HG02870 (cell line): Measurements from ENCODE around the gene SUPT6H.
"Not testable (repeated sequence)": the region's sequence is repeated elsewhere in the genome, so short reads cannot be mapped to it uniquely, and the experiment has no call there.

ENCODE experiments used
- ATAC-seq: cut with Tn5 transposase; IDR thresholded peaks from one replicate; pipeline ENCODE4 v1.9.1; 2021; ENCODE audit warnings: mild to moderate bottlenecking, moderate library complexity; ENCODE audit not compliant: unreplicated experiment

The SUPT6H gene

DNA sequence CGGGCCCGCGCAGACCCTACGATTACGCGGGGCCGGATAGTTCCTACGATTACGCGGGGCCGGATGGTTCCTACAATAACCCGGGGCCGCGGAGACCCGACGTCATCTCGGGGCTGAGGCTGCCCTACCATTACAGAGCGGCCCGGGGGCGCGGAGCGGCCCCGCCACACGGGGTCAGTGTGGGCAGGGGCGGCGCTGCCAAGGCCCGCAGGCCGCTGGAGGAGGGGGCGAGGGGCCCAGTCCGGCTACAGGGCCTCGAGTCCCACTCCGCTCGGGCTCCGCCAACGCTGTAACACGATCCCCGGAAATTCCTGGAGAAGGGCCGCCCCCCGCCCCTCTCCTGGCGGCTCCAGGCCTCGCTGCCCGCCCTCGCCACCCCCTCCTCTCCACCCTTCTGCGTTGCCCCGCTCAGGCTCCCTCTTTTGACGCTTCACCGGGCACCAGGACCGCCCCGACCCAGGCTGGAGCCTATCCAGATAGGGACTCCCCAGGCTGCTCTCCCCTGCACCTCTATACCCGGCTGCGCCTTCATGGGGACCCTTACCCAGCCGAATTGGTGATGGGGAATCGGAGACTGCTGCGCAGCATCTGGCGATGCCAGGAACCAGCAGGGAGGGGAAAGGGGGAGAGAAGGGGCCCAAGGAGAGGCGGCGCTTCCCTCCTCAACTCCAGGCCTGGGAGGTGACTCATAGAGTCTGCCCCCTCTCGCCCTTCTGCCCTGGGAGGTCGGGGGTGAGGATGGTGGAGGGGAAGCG is 55.8 kb downstream of the SUPT6H start, which contains the start of gene RAB34:
Gene RAB34 (minus strand): TSS at position 291 of the 755 bp plus-strand sequence. CDS start 602 bp downstream, outside the sequence.
- ATAC-seq = no peak

DNA sequence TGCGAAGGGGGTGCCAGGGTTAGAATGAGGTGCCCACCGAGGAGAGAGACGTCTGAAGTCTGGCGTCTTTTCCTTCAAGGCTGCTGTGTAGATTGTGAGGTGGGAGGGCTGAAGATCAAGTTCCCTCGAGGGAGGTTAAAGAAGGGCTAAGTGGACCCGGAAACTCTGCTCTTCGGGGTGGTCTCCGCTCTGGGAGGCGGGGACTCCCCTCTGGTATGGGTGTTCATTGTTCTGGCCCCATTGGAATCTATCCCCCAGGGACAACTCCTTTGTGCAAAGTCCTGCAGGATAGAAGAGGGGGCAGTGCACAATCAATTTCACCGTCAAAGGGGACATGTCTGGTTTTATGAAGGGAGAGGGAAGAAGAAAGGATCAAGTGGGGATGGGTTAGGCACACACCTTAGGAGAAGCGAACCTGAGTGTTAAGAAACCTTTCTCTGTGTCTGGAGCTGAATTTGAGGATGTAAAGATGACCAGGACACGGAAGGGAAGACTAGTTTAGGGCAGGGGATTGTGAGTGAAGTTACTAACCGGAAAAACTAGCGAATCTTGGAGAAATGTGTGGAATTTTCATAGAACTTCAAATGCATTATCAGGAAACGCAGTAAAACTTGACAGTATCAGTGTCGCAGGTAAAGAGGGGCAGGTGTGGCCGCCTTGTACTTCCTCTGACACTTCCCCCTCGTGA is 56.5 kb downstream of the SUPT6H start:
- no peak for ATAC-seq

DNA sequence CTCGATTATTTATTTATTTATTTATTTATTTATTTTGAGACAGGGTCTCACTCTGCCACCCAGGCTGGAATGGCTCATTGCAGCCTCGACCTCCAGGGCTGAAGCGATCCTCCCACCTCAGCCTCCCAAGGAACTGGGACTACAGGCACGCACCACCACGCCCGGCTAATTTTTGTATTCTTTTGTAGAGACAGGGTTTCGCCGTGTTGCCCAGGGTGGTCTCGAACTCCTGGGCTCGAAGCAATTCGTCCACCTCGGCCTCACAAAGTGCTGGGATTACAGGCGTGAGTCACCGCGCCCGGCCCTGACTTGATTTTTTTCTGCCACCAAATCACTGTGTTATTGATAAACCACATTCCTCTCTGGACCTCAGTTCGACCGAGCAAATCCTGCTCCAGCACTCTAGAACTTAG is 57.0 kb downstream of the SUPT6H start:
- no peak for ATAC-seq

DNA sequence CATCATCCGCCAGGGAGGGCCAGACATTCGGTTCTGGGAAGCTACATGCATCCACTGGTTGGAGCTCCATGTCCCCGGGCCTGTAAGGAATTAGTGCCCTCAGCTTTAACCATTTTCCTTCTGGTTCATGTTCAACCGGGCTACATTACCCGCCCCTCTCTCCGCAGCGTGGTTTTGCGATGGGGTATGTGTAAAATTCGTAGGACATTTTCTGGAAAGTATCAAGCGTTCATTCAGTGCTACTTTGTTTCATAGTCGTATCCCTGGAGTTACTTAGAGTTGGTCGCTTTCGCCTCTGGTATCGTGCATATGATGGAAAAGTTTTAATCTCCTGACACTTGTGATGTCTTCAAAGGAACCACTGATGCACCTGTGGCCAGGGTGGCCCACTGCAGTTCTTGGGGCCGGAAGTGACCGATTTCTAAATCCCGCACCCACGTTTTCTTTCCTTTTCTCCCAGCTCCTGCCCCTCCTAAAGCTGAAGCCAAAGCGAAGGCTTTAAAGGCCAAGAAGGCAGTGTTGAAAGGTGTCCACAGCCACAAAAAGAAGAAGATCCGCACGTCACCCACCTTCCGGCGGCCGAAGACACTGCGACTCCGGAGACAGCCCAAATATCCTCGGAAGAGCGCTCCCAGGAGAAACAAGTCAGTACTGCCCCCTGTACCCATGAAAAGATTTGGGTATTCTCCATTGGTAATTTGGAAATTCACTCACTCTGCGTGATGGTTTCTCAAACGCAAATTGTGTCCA is 58.4 kb downstream of the SUPT6H start:
- no peak for ATAC-seq

DNA sequence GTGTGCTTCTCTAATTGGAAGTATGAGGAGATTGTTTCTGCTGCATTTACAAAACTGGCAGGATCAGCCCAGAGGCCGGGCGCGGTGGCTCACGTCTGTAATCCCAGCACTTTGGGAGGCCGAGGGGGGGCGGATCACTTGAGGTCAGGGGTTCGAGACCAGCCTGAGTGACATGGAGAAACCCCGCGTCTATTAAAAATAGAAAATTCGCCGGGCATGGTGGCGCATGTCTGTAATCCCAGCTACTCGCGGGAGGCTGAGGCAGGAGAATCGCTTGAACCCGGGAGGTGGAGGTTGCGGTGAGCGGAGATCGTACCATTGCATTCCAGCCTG is 59.0 kb downstream of the SUPT6H start:
- ATAC-seq = not testable (repeated sequence)

DNA sequence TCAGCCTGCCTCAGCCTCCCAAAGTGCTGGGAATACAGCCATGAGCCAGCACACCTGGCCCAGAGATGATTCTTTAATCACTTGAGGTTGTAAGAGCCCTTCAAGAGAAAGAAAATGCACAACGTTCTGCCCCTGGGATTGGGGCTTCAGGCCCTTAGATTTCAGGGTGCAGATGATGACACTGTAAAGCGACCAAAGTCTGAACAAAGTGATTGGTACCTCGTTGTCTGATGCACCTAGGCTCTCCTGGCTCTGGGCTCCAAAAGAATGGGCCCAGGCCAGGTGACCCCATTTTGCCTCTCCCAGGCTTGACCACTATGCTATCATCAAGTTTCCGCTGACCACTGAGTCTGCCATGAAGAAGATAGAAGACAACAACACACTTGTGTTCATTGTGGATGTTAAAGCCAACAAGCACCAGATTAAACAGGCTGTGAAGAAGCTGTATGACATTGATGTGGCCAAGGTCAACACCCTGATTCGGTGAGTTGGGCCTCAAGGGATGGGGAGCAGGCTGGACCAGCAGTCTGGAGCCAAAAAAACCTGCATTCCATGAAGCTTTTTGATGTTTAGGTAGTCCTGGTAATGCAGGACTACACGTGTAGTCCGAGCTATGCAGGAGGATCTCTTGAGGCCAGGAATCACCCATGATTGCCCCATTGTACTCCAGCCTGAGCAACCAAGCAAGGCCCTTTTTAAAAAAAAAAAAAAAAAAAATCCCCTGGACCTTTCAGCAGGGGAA is 60.6 kb downstream of the SUPT6H start:
- ATAC-seq = no peak

DNA sequence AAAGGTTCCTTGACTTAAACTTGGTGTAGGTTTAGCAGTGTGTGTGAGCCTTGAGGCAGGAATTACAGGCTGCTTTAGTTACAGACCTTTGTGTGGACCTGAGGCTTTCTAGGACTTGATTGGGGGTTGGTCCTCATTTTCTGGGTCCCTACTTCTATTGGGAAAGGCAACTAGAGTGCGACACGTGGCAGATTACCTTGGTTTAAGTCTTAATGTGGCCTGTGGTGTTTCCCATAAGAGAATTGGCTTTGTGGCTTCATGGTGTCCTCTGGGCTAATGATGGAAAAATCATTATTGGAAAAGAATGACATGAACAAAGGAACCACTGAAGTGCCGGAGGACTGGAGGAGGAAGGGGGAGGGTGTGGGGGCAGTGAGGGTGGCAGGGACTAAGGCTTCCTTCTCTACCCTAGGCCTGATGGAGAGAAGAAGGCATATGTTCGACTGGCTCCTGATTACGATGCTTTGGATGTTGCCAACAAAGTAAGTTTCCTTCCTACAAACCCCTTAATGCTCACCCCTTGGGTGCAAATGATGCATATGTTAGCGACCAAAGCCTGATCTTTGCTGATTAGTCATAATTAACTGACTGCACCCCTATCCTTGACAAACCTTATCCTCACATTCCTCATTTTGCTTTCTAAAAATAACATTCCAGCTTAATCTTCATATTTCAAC is 61.3 kb downstream of the SUPT6H start:
- no peak for ATAC-seq

DNA sequence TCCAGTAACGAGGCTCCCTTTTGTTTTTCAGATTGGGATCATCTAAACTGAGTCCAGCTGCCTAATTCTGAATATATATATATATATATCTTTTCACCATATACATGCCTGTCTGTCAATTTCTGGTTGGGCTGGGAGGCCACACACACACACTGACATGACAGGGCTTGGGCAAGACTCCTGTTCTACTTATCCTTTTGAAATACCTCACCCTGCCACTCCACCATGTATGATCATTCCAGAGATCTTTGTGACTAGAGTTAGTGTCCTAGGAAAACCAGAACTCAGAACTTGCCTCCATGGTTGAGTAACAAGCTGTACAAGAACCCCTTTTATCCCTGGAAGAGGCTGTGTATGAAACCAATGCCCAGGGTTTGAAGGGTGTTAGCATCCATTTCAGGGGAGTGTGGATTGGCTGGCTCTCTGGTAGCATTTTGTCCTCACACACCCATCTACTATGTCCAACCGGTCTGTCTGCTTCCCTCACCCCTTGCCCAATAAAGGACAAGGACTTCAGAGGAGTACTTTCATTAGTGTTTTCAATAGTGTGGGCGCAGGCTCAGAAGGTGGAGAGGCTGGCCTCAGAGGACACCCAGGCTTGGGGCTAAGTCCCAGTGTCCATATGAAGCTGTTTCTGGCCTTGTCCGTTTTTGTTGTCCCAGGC is 62.0 kb downstream of the SUPT6H start:
- not testable (repeated sequence) for ATAC-seq

DNA sequence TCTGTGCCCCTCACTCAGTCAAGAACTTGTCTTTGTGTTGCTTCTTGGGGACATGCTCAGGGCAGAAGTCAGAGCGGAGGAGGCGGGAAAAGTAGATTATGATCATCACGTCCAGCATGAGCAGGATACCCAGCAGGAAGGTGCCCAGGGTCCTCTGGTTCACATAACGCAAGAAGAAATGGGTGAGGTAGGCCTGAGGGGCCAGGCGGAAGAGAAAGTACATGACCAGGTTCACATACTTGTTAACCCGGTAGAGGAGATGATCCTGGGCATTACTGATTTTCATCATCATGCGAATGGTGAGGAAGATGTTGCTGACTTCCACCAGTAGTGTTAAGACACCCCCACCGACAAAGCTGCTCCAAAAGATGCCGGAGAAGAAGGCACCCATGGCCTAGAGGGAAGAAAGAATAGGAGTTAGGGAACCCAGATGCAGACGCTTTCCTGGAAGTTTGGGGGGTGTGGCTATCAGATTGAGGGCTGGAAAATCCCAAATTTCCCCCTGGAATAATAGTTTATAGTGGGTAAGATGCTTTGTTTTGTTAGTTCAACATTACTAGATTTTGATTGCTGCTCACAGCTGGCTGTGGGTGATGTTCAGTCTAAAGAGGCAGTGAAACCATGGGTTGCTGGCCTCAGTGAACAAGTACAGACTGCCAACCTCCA is 62.6 kb downstream of the SUPT6H start:
- ATAC-seq = no peak

DNA sequence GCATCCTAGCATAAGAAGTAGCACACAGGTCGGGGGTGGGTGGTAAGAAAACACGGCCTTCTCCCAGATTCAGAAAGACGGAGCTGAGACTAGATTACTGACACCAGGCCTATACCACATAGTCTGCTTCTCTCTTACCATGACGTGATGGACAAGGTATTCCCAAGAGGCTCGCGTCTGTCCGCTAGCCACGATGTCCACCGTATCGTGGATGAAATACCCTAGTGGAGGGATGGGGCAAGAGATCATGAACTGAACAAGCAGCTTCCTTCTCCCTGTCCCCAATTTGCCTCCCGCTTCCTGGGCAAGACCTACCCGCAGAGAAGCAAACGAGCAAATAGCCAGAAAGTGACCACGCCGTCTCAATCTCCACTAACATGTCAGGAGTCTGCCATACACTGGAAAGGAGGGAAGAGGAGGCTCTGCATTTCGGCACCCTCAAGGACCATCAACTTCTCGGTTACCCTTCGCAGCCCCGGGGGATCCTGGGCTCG is 63.2 kb downstream of the SUPT6H start:
- ATAC-seq = no peak

DNA sequence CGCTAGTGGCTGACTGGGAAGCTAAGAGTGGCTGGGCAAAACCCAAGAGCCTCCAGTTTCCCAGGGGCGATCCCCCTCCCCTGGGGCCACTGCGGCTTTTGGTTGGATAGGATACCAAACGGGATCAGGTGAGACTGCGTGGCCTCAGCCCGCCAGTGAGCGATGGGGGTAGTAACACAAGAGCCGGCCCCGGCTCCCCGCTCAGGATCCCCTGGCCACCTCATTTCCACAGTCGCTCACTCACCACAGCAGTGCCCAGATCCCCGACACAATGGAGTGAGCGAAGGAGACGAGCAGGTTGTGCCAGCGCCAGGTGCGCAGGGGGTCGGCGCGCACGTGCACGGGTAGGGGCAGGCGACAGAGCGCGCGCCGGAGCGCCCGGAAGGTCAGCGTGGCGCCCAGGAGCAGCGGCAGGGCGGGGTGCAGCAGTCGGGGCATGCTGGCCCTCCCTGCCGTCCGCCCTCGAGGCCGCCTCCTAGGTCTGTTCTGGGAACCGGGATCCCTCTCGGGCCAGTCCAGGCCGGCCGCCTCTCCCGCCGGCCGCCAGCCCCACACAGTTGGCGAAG is 63.7 kb downstream of the SUPT6H start:
- no peak for ATAC-seq

DNA sequence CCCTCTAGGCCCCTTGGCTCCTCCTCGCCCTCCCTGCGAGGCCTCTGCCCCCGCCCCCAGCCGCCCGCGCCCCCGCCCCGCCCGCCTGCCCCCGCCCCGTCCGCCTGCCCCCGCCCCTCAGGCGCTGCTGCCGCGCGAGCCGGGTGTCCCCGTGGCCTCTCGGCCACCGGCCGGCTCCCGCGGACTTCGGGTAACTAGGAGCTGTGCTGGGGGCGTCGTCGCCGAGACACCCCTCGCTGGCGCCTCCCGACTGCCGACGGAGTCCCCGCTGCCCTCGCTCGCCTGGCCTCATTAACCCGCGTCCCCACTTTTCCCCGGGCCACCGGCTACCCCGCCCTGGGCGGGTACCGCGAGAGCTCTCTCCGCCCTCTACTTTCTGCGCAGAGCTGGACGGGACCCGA is 64.2 kb downstream of the SUPT6H start, which contains the start of gene TLCD1:
Gene TLCD1 (minus strand): TSS at position 8 of the 401 bp plus-strand sequence. CDS start 136 bp downstream, outside the sequence.
- ATAC-seq = peak; percentile 15

DNA sequence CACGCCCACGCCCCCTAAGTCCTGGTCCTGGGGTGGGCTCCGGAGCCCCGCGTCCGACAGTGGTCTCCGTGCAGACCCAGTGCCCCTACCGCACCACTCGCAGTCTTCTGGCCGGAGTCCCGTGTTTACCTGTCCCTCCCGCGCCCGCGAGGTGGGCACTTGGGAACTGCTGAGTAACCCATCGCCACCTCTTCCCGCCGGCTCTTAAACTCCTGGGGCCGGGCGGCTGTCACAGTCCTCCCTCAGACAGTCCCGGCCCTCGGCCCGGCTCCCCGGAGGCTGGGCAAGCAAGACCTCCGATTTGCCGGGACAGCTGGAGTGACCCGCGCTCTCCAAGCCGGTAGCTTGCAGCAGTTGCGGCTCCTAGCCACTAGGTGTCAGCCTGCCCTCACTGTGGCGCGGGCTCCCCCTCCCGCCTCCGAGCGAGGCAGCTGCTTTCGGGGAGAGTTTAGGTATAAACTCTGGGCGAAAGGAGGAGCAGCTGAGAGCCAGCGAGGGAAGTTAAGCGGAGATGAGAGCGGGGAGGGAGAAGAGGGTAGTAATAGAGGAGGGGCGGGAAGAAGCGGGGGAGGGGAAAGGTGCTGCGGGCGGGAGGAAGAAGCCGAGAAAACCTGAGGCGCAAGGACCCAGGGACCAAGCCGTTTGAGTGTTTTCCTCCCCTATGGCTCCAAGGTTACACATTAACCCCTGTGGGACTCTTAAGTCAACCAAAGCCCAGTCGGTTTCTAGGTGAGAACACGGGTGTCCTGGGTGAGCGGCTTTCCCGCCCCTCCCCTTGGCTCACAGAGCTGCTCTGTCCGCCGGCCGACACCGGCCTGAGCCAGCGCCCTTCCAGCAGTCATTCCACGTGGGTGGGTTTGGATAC is 64.9 kb downstream of the SUPT6H start:
- peak; percentile 34 for ATAC-seq

DNA sequence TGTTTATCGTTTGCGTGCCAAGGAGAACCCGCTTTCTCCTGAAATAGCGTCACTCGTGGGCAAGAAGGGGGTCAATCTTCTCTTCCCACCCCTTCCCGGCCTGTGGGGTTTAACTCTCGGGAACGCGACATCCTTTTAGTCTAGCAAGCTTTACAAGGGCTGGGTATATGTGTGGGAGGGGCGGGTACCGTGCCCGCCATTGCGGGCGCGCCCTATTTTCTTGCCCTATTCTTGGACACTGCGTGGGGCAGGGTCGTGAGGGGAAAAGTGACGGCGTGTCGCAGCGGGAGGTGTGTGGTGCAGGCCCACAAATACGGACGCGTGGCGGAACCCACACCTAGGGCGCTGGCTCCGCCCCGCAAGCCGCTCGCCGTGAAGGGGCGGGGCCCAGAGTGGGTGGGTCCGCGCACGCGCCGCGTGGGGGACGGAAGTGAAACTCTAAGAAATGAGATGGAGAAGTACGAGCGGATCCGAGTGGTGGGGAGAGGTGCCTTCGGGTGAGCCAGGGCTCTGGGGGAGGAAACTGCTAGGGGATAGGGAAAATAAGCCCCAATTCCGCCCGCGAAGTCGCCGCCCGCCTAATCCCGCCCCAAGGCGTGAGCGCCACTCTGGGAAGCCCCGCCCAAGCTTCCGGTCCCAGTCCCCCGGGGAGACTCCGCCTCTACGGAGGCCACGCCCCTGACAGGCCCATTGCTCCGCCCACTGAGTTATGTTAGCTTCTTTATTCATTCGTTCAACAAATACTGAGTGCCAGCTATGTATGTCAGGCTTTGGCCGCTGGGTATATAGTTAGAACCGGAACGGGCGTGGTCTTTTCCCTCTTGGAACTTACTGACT is 66.6 kb downstream of the SUPT6H start, which contains the start of gene NEK8:
Gene NEK8 (plus strand): TSS at position 425 of the 837 bp plus-strand sequence. CDS start 26 bp downstream, at position 451.
- peak; percentile 30 for ATAC-seq

DNA sequence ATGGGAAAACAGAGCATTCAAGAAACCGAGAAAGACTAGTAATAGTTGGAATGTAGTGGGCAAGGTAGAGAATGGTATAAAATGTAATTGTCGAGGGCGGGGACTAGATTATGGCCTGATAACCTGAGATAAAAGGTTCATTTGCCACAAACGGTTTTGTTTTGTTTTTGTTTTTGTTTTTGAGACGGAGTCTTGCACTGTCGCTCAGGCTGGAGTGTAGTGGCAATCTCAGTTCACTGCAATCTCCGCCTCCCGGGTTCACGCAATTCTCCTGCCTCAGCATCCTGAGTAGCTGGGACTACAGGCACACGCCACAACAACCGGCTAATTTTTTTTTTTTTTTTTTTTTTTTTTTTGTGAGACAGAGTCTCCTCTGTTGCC is 67.9 kb downstream of the SUPT6H start:
- ATAC-seq = no peak

DNA sequence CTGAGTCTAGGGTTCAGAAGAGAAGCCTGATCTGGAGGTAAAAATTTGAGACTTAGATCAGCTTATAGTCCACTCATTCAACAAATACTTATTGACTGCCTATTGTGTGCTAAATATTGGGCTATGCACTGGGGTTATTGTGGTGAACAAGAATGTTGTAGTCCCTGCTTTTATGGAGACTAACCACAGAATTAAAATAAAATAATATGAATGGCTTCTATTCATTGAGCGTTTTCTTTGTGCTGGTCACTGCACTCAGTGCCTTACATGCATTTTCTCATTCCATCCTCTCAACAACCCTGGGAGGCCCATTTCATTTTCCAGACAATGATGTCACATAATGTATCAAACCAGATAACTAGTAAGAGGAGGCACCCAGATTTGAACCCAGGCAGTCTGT is 71.3 kb downstream of the SUPT6H start:
- ATAC-seq = no peak

DNA sequence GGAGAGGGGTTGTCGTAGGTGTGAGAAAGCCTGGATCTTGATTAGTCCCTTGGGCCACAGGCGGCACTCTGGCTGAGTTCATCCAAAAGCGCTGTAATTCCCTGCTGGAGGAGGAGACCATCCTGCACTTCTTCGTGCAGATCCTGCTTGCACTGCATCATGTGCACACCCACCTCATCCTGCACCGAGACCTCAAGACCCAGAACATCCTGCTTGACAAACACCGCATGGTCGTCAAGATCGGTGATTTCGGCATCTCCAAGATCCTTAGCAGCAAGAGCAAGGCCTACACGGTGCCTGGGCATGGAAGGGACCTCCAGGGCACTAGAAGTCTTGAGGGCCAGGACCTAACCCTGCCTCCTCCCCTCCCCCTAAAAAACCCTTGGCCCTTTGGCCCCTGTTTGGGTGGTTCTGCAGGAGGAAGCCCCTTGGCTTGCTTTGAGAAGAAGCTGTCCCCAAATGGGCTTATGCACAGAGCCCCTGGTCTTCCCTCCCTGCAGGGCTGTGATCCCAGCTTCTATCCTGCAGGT is 72.8 kb downstream of the SUPT6H start:
- ATAC-seq = no peak
